ENCODE measurements around the gene PLXNA1. TPM values are rescaled to one million over a fixed set of nuclear protein-coding genes. Genes with fewer than 3 reads are reported as not detected.
A peak's percentile ranks its signal among the peaks of the same experiment; 100 is the strongest.

The PLXNA1 gene
- total RNA-seq, 1 experiment from 2014 or later: 80.6 TPM

- no peak overlapping the region for H3K27ac ChIP-seq (ENCODE audit: low read length)
- in situ Hi-C loops (cut with HindIII; ENCODE audit: low pct_unique_long_range_greater_than_20kb, low sequenced_read_pairs): no loop called here
- no peak overlapping the region for H3K4me3 ChIP-seq (ENCODE audit: low read depth in 2 of 2, low read length in 2 of 2)
- POLR2A ChIA-PET: no interaction called here
- no peaks in the 10 kb centered on the region for H3K36me3 ChIP-seq (ENCODE audit: control insufficient read depth, insufficient read depth, low read length)
- intact Hi-C loops (cut with micrococcal nuclease; ENCODE audit: unreplicated experiment): no loop called here
- no peak for ATAC-seq
- TF ChIP-seq POLR2AphosphoS5 (IDR thresholded peaks at IDR 0.05; ENCODE audit: low read depth, low read length): no peak
- TF ChIP-seq CTCF (IDR thresholded peaks at IDR 0.05): no peak
- TF ChIP-seq REST (IDR thresholded peaks at IDR 0.05; ENCODE audit: insufficient read depth in 1 of 2, low read depth in 2 of 2, low read length in 1 of 2): no peak
- no peak for TF ChIP-seq SIN3A (IDR thresholded peaks at IDR 0.05; ENCODE audit: borderline replicate concordance, insufficient read depth, low read depth, low read length)
- no peak for TF ChIP-seq TCF7L2 (IDR thresholded peaks at IDR 0.05; ENCODE audit: low read depth, low read length)
- peaks cover 5% of the 10 kb centered on the region; the same call in 1 of the 2 replicates for H3K4me1 ChIP-seq (ENCODE audit: control insufficient read depth, insufficient read depth, low read length)
- CTCF ChIA-PET: no interaction called here
- DNase-seq (ENCODE audit: low read depth, low spot score): no peak
- no TSS peak for BruUV-seq (replicated peaks)
- no peaks in the 10 kb centered on the region for H3K9me3 ChIP-seq (ENCODE audit: control insufficient read depth, insufficient read depth, low read depth, low read length)
- no peaks in the 10 kb centered on the region for H3K27me3 ChIP-seq (ENCODE audit: control insufficient read depth, insufficient read depth, low read length)
Measured at GRCh38 chr3:127000119-127000518, 17.2 kb downstream of the PLXNA1 start.

DNA sequence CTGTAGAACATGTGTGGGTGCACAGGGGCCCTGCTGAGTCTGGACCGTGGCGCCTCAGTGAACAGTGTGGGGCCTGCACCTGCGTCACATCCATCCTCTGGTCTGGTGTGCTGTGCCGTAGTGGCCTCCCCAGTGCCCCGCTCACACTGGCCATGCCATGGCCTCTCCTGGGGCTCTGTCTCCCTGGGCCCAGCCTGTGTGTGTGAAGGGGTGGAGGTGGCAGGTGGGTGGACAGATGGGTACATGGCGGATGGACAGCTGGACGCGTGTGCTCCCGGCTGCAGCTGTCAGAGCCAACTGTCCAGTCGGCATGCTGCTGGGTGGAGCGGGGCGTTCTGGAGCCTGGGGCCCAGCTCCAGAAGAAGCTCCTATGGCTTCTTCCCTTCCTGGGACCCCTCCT is 17.8 kb downstream of the PLXNA1 start:
- no peak overlapping the region for H3K4me3 ChIP-seq (ENCODE audit: low read depth in 2 of 2, low read length in 2 of 2)
- BruUV-seq (replicated peaks): no TSS peak
- no peaks in the 10 kb centered on the region for H3K9me3 ChIP-seq (ENCODE audit: control insufficient read depth, insufficient read depth, low read depth, low read length)
- ChIA-PET CTCF (no interaction called here), POLR2A (interaction anchor here (0.6 kb wide), 1 partner anchor 19 kb away, joined by 4 read pairs; no protein-coding TSS in a partner anchor)
- in situ Hi-C loops (cut with HindIII; ENCODE audit: low pct_unique_long_range_greater_than_20kb, low sequenced_read_pairs) (no loop called here), intact Hi-C loops (cut with micrococcal nuclease; ENCODE audit: unreplicated experiment) (no loop called here)
- DNase-seq (ENCODE audit: low read depth, low spot score): no peak
- TF ChIP-seq POLR2AphosphoS5 (IDR thresholded peaks at IDR 0.05; ENCODE audit: low read depth, low read length) (no peak), REST (IDR thresholded peaks at IDR 0.05; ENCODE audit: insufficient read depth in 1 of 2, low read depth in 2 of 2, low read length in 1 of 2) (no peak), CTCF (IDR thresholded peaks at IDR 0.05) (no peak), TCF7L2 (IDR thresholded peaks at IDR 0.05; ENCODE audit: low read depth, low read length) (no peak), SIN3A (IDR thresholded peaks at IDR 0.05; ENCODE audit: borderline replicate concordance, insufficient read depth, low read depth, low read length) (no peak)
- peak; percentile 9; the same call in 1 of the 2 replicates for ATAC-seq
- H3K36me3 ChIP-seq (ENCODE audit: control insufficient read depth, insufficient read depth, low read length): no peaks in the 10 kb centered on the region
- H3K27me3 ChIP-seq (ENCODE audit: control insufficient read depth, insufficient read depth, low read length): no peaks in the 10 kb centered on the region
- peaks cover 7% of the 10 kb centered on the region for H3K4me1 ChIP-seq (ENCODE audit: control insufficient read depth, insufficient read depth, low read length)
- no peak overlapping the region for H3K27ac ChIP-seq (ENCODE audit: low read length)

Data from Panc1 (cell line).